Renal cortical epithelial cell (primary cell): ENCODE measurements around the gene HK3. TPM values are rescaled to one million over a fixed set of nuclear protein-coding genes. Genes with fewer than 3 reads are reported as not detected.
A peak's percentile ranks its signal among the peaks of the same experiment; 100 is the strongest.

Experiments used
- DNase-seq: peaks from one replicate; pipeline ENCODE4 v3.0.0-alpha.2; 2011; ENCODE audit warnings: low read depth
- total RNA-seq: library from RNA; depleted of rRNA; stranded (reverse); fragments of >200 nt; gene quantifications from 2 replicates; pipeline ENCODE4 v1.2.3, GENCODE V29; 2014

HK3 gene
- total RNA-seq, 1 donor from 2014 or later = 0.05 TPM

DNA sequence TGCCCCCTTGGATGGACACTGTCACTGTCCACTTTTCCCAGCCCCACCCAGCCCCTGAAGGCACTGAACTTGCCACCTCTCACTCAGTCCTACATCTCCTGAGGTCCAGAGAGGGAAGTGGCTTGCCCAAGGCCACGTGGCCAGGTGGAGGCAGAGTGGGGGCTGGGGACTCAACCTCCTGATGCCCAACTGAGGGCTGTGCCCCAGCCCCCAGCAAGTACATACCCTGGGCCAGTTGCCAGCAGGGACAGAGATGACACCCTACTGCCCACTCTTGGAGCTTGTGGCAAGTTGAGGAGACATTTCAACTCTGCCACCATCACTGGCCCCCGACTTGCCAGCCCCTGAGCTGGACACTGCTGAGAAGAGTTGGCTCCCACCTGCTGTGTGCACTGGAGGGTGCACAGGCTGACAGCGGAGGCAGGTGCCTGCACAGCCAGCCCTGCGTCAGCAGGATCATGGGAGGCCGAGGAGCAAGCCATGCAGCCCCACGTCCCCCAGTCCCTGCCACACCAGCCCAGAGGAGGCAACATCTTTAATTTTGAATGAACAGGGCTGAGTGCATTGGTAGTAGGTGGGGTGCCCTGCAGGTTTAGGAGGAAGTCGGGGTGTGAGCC, 49.4 kb downstream of the HK3 start:
- no peak for DNase-seq

GRCh38 chr5:176848651-176849050, 50.5 kb downstream of the HK3 start:
- no peak for DNase-seq

GRCh38 chr5:176847726-176848290, 51.3 kb downstream of the HK3 start:
- DNase-seq = no peak

DNA sequence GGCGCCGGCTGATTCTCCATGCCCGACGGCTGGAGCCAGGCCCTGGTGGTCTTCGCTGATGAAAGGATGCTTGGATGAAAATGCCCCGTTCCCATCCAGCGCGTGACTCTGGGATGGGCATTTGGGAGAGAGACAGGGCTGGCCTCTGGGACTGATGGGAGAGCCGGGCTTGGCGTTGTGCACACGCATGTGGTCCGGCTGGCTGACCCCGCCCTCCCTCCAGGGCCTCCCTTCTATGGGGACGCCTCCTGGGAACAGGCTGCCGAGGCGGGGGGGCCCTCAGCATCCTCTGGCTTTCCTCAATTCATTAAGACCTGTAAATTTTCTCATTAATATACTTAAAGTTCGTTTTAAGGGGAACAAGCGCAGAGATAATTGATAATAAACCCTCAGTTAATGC, 52.0 kb downstream of the HK3 start:
- DNase-seq = no peak

DNA sequence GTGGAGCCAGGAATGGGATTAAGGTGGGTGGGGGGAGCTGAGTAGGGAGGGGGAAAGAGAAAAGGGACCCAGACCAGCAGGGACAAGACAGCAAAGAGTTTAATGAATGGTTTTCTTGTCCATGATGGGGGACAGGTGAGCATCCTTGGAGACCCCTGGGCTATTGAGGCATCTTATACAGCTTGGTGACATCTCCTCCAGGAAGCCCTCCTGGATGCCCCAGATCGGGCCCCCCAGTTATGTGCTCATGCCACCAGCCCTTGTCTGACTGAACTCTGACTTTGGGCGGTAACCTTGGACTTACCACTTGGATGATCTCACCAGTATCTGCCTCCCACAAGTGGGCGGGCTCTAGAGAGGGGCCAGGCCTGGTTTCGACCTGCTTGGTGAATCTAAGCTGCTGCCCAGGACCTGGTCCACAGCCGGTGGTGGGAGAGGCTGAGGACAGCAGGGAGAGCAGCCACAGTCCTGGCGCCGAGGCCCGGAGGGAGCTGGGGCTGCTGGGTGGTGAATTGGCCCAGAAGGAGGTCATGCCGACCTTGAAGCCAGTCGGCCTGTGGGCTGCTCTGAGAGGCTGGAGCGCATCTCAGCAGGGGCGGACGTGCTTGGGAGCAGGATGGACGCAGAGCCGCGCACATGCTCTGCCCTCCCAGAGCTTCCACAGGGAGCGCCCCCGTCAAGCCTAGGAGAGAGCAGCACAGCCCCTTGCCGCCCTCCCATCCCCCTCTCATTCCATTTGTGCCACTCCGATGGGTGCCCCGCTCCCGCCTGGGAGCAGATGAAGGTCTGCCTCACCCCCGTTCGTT, 52.6 kb downstream of the HK3 start:
- peak; percentile 18 for DNase-seq

GRCh38 chr5:176845392-176845713, 53.8 kb downstream of the HK3 start:
- no peak for DNase-seq

DNA sequence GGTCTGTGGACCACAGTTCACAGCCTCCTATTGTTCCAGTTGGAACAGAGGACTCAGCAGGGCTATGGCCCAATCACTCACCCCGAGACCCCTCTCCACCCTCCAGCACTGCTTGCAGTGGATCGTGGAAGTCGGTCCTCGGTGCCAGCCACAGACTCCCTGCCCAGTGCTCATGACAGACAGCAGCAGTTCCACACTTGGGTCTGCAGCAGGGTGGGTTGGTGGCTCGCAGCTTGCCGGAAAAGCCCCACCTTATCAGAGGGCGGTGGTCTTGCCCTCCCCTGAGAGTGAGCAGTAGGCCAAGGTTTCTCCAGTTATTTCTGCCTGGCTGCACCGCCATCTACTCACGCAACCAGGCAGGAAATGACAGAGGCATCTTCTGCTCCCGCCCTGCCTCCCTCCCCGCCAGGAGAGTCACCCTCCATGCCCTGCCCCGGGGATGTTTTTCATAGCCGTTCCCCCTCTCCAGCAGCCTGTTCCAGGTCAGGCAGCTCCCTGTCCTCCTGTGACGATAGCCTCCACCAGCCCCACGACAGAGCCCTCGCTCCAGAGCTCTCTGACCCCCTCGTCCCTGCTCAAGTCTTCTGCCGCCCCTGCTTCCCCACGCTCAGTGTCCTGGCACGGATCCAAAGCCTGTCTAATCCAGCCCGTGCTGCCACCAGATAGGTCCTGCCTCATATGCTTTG, 54.3 kb downstream of the HK3 start:
- peak; percentile 26 for DNase-seq

GRCh38 chr5:176844281-176844680, 54.9 kb downstream of the HK3 start:
- DNase-seq = no peak

GRCh38 chr5:176843673-176844072, 55.5 kb downstream of the HK3 start:
- no peak for DNase-seq

- peak; percentile 67 for DNase-seq
Observed at GRCh38 chr5:176837707-176838115, 61.4 kb downstream of the HK3 start.

GRCh38 chr5:176836811-176837706, 62.1 kb downstream of the HK3 start:
- no peak for DNase-seq

GRCh38 chr5:176835918-176836317, 63.2 kb downstream of the HK3 start:
- no peak for DNase-seq

DNA sequence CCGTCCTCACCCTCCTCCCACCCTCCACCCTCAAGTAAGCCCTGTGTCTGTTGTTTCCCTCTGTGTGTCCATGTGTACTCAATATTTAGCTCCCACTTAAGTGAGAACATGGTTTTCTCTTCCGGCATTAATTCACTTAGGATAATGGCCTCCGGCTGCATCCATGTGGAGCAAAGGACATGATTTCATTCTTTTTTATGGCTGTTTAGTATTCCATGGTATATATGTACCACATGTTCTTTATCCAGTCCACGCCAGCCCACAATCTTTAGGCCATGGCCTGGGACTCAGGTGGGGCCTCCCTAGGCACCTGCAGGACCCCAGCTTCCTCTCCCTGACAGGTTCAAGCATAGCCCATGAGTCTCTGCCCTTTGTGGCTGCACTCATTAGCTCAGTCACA, 65.9 kb downstream of the HK3 start:
- no peak for DNase-seq

GRCh38 chr5:176832162-176832561, 67.0 kb downstream of the HK3 start:
- DNase-seq = no peak

- no peak for DNase-seq
Observed at GRCh38 chr5:176831425-176831824, 67.7 kb downstream of the HK3 start.

DNA sequence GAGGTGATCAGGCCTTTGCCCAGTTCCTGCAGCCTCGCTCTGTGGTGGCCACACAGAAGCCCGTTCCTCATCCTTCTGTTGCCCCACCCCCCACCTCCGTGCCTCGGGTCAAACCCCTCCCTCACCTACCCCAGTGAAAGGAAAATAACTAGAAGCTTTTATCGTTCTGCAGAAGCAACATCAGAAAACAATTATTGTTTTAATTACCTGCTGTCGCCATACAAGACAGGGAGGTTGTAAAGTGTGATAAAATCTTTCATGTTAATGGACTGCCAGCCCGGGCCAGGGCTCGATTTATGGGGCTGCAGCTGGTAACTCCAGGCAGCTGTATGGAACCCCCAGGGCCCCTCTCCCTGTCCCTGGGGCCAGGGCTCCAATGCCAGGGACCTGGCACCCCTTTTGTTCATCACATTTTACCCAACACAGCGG, 68.1 kb downstream of the HK3 start:
- no peak for DNase-seq

Other genes with a start within 250 kb of the HK3 start
- gene UNC5A, start 88.8 kb downstream of the HK3 start, total RNA-seq = 0.69 and 2.2 TPM in 2 replicates
- gene UIMC1, start 107.4 kb upstream of the HK3 start, total RNA-seq = 35.1 and 43.4 TPM in 2 replicates
- gene ZNF346, start 123.3 kb upstream of the HK3 start, total RNA-seq = 9.0 and 23.8 TPM in 2 replicates
- 14.1 and 35.2 TPM in 2 replicates for gene FGFR4, start 187.6 kb upstream of the HK3 start, total RNA-seq
- gene NSD1, start 234.4 kb upstream of the HK3 start, total RNA-seq = 42.4 and 59.1 TPM in 2 replicates